ENCODE measurements around the gene RBPJ. TPM values are rescaled to one million over a fixed set of nuclear protein-coding genes. Genes with fewer than 3 reads are reported as not detected.

The RBPJ gene
- polyA plus RNA-seq, 1 experiment: 218 TPM

- no peak for DNase-seq (ENCODE audit: low read depth, low spot score)
- Histone ChIP-seq H3K27me3 (ENCODE audit: control insufficient read depth, insufficient read depth, low read length) (no peaks in the 10 kb centered on the region), H3K4me3 (ENCODE audit: low read depth, low read length) (no peak overlapping the region), H3K27ac (ENCODE audit: low read depth, low read length) (no peak overlapping the region), H3K9me3 (ENCODE audit: control insufficient read depth, insufficient read depth, low read length) (peaks cover 3% of the 10 kb centered on the region; the same call in 1 of the 2 replicates)
- ChIA-PET CTCF (interaction anchor here (0.6 kb wide), 1 partner anchor 16 kb away, joined by 3 read pairs; no protein-coding TSS in a partner anchor), POLR2A (no interaction called here)
- no peak for TF ChIP-seq CTCF (IDR thresholded peaks at IDR 0.05; ENCODE audit: low read depth, low read length)
These were observed 153.1 kb downstream of the RBPJ start for GRCh38 chr4:26473893-26474292.

DNA sequence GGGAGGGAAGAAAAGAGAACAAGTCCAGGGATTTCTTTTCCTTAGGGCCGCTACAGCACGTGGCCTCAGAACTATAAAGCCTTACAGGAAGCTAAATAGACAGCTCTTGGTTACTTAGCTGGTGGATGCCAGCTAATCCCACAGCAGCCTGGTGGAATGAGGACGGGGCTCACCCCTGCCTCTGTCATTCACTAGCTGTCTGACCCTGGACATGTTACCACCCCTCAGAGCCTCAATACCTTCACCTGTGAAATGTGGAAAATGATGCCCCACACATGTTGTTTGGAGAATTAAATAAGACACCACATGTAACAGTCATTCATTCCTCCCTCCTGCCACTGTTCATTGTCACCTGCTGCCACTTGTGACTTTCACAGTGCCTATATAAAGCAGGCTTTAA lies 153.7 kb downstream of the RBPJ start:
- H3K4me3 ChIP-seq (ENCODE audit: low read depth, low read length): no peak overlapping the region
- no peak for DNase-seq (ENCODE audit: low read depth, low spot score)
- POLR2A ChIA-PET: interaction anchor here (0.7 kb wide), 1 partner anchor 143 kb away, joined by 5 read pairs; no protein-coding TSS in a partner anchor
- no peak for TF ChIP-seq CTCF (IDR thresholded peaks at IDR 0.05; ENCODE audit: low read depth, low read length)
- CTCF ChIA-PET: no interaction called here
- no peaks in the 10 kb centered on the region for H3K27me3 ChIP-seq (ENCODE audit: control insufficient read depth, insufficient read depth, low read length)
- no peak overlapping the region for H3K27ac ChIP-seq (ENCODE audit: low read depth, low read length)
- H3K9me3 ChIP-seq (ENCODE audit: control insufficient read depth, insufficient read depth, low read length): no peaks in the 10 kb centered on the region

- H3K27me3 ChIP-seq (ENCODE audit: control insufficient read depth, insufficient read depth, low read length): no peaks in the 10 kb centered on the region
- no peaks in the 10 kb centered on the region for H3K9me3 ChIP-seq (ENCODE audit: control insufficient read depth, insufficient read depth, low read length)
- no peak overlapping the region for H3K4me3 ChIP-seq (ENCODE audit: low read depth, low read length)
- no peak for DNase-seq (ENCODE audit: low read depth, low spot score)
- TF ChIP-seq CTCF (IDR thresholded peaks at IDR 0.05; ENCODE audit: low read depth, low read length): no peak
- CTCF ChIA-PET: no interaction called here
- H3K27ac ChIP-seq (ENCODE audit: low read depth, low read length): no peak overlapping the region
- POLR2A ChIA-PET: no interaction called here
These were observed 154.9 kb downstream of the RBPJ start for GRCh38 chr4:26475716-26476115.

- Histone ChIP-seq H3K4me3 (ENCODE audit: low read depth, low read length) (no peak overlapping the region), H3K27me3 (ENCODE audit: control insufficient read depth, insufficient read depth, low read length) (no peaks in the 10 kb centered on the region), H3K27ac (ENCODE audit: low read depth, low read length) (no peak overlapping the region), H3K9me3 (ENCODE audit: control insufficient read depth, insufficient read depth, low read length) (peaks cover under 1% of the 10 kb centered on the region; the same call in 1 of the 2 replicates)
- ChIA-PET CTCF (no interaction called here), POLR2A (no interaction called here)
- no peak for TF ChIP-seq CTCF (IDR thresholded peaks at IDR 0.05; ENCODE audit: low read depth, low read length)
- no peak for DNase-seq (ENCODE audit: low read depth, low spot score)
These were observed 155.7 kb downstream of the RBPJ start for GRCh38 chr4:26476545-26476944.

DNA sequence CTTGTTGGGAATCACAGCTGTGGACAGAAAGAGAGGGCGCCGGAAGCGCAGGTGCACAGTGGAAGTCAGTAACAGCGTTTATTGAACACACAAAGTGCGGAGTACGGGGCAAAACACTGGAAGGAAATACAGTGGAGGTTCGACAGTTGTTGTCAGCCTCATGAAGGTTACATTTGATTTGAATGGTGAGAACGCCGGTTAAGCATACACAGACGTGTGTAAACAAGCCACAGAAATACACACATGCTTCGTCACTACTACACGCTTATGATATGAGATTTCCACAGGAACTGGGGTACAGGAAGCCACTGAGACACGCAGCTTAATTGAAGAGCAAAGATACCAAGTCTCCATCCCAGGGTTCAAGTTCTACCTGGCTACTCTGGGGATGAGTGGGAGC lies 157.5 kb downstream of the RBPJ start:
- no peak for DNase-seq (ENCODE audit: low read depth, low spot score)
- Histone ChIP-seq H3K4me3 (ENCODE audit: low read depth, low read length) (no peak overlapping the region), H3K27me3 (ENCODE audit: control insufficient read depth, insufficient read depth, low read length) (no peaks in the 10 kb centered on the region), H3K27ac (ENCODE audit: low read depth, low read length) (no peak overlapping the region), H3K9me3 (ENCODE audit: control insufficient read depth, insufficient read depth, low read length) (peaks cover 4% of the 10 kb centered on the region; the same call in 1 of the 2 replicates)
- ChIA-PET CTCF (interaction anchor here (1.0 kb wide), 1 partner anchor 489 kb away, joined by 6 read pairs; no protein-coding TSS in a partner anchor), POLR2A (no interaction called here)
- TF ChIP-seq CTCF (IDR thresholded peaks at IDR 0.05; ENCODE audit: low read depth, low read length): no peak
